ENCODE data around the gene TOX3.

Gene TOX3

DNA sequence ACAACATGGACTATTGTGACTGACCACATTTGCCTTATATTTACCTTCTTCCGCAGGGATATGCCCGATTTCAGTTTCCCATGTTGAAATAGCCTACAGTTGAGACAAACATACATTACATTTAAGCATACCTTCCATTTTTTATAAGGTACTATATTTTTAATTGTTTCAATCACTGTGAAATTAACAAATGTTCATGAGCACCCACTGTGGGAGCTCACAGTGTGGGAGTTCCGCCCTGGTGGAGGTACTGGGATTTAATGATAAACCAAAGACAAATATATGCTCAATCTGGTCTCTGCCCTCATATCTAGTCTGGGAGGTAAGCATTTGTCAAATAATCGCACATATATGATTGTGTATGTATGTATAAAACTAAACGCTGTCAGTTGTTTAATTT is 15.8 kb upstream of the TOX3 start:
- Histone ChIP-seq H4K91ac (ENCODE audit: low read depth, low read length, poor library complexity) (no peak overlapping the region), H4K8ac (ENCODE audit: low read depth, low read length) (no peak overlapping the region), H3K4me1 (ENCODE audit: control insufficient read depth in 2 of 2, insufficient read depth in 1 of 2, low read depth in 1 of 2, low read length in 2 of 2) (peaks cover 0 to 1% of the 10 kb centered on the region in 2 donors), H2AFZ (ENCODE audit: low read length) (no peak overlapping the region), H2AK5ac (ENCODE audit: low read depth, low read length) (no peak overlapping the region), H3K9ac (ENCODE audit: low read depth, low read length, poor library complexity) (no peak overlapping the region), H3K27me3 (ENCODE audit: control insufficient read depth in 3 of 3, insufficient read depth in 3 of 3, low read depth in 1 of 3, low read length in 3 of 3) (no peaks in the 10 kb centered on the region), H3K79me1 (ENCODE audit: low read depth, low read length) (no peaks in the 10 kb centered on the region), H3K18ac (ENCODE audit: low read length) (no peak overlapping the region), H3K4me3 (ENCODE audit: low read length in 2 of 2) (no peak overlapping the region), H2BK120ac (ENCODE audit: low read depth, low read length) (no peak overlapping the region), H3K9me3 (replicated peaks in 1 of 2; ENCODE audit: control insufficient read depth in 2 of 2, insufficient read depth in 1 of 2, low read depth in 1 of 2, low read length in 2 of 2) (no peaks in the 10 kb centered on the region), H3K36me3 (replicated peaks in 1 of 2; ENCODE audit: control insufficient read depth in 2 of 2, insufficient read depth in 2 of 2, low read length in 2 of 2) (no peaks in the 10 kb centered on the region), H2BK15ac (ENCODE audit: low read length) (no peak overlapping the region), H3K4ac (ENCODE audit: low read length) (no peak overlapping the region), H3K14ac (ENCODE audit: low read length) (no peak overlapping the region), H3K4me2 (ENCODE audit: insufficient read depth, low read length, poor library complexity, severe bottlenecking) (no peak overlapping the region), H3K23ac (ENCODE audit: low read depth, low read length, poor library complexity) (no peak overlapping the region), H2BK12ac (ENCODE audit: low read length) (no peak overlapping the region), H3K27ac (replicated peaks; ENCODE audit: low read length) (no peak overlapping the region), H2BK5ac (ENCODE audit: low read length) (no peak overlapping the region)
- WGBS, 2 donors (ENCODE audit: extremely low coverage in 2 of 2, insufficient read length in 2 of 2, insufficient replicate concordance in 1 of 2), result no CpG with 5 or more reads among the region's 5 CpGs
- no peak for DNase-seq (ENCODE audit: low spot score)

DNA sequence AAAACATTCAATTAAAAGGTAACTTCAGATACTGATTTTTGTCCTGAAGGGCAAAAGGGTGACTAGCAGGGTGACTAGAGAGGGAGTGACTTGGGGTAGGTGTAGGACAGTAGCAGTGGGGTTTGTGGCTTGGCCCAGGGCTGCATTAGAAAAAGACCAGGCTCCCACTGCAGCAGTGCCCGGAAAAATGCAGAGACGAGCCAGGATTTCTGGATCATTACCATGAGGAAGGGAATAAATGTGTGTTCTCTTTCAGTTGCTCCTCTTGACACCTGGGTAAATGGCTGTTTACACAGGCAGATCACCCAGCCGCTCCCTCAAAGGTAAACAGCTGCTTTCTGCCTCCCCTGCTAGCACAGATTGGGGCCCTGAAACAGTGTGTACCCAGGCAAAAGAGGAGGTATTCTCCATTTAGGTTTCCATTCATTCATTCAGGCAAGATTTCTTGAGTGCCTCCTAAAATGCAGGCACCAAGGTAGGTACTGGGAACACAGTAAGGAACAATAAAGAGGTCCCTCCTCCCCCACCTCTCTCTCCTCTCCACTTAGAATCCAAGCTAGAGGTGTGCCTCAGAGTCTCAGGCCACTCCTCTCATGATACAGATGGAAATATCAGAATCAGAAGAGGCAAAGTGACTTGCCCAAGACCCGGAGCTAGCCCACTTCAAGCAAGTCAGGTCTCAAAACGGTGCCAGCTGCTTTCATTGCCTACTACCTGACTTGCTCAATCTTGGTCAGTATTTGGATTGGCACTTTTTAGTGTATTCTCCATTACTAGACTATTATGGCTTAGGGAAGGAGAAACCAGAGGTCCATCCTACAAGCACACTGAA is 15.2 kb upstream of the TOX3 start:
- no peak overlapping the region for H4K8ac ChIP-seq (ENCODE audit: low read depth, low read length)
- no CpG with 5 or more reads among the region's 5 CpGs for WGBS, 2 donors (ENCODE audit: extremely low coverage in 2 of 2, insufficient read length in 2 of 2, insufficient replicate concordance in 1 of 2)
- peaks cover 0 to 1% of the 10 kb centered on the region in 2 donors for H3K4me1 ChIP-seq (ENCODE audit: control insufficient read depth in 2 of 2, insufficient read depth in 1 of 2, low read depth in 1 of 2, low read length in 2 of 2)
- H3K4me3 ChIP-seq (ENCODE audit: low read length in 2 of 2), result no peak overlapping the region
- H3K27me3 ChIP-seq (ENCODE audit: control insufficient read depth in 3 of 3, insufficient read depth in 3 of 3, low read depth in 1 of 3, low read length in 3 of 3), result no peaks in the 10 kb centered on the region
- H3K4me2 ChIP-seq (ENCODE audit: insufficient read depth, low read length, poor library complexity, severe bottlenecking), result no peak overlapping the region
- H2BK15ac ChIP-seq (ENCODE audit: low read length), result no peak overlapping the region
- no peak overlapping the region for H3K9ac ChIP-seq (ENCODE audit: low read depth, low read length, poor library complexity)
- no peak overlapping the region for H2AK5ac ChIP-seq (ENCODE audit: low read depth, low read length)
- H3K79me1 ChIP-seq (ENCODE audit: low read depth, low read length), result no peaks in the 10 kb centered on the region
- H3K14ac ChIP-seq (ENCODE audit: low read length), result no peak overlapping the region
- H3K36me3 ChIP-seq (replicated peaks in 1 of 2; ENCODE audit: control insufficient read depth in 2 of 2, insufficient read depth in 2 of 2, low read length in 2 of 2), result no peaks in the 10 kb centered on the region
- H2BK12ac ChIP-seq (ENCODE audit: low read length), result no peak overlapping the region
- H3K23ac ChIP-seq (ENCODE audit: low read depth, low read length, poor library complexity), result no peak overlapping the region
- DNase-seq (ENCODE audit: low spot score), result no peak
- H3K27ac ChIP-seq (replicated peaks; ENCODE audit: low read length), result no peak overlapping the region
- no peak overlapping the region for H4K91ac ChIP-seq (ENCODE audit: low read depth, low read length, poor library complexity)
- H3K4ac ChIP-seq (ENCODE audit: low read length), result no peak overlapping the region
- H3K9me3 ChIP-seq (replicated peaks in 1 of 2; ENCODE audit: control insufficient read depth in 2 of 2, insufficient read depth in 1 of 2, low read depth in 1 of 2, low read length in 2 of 2), result no peaks in the 10 kb centered on the region
- H3K18ac ChIP-seq (ENCODE audit: low read length), result no peak overlapping the region
- no peak overlapping the region for H2BK120ac ChIP-seq (ENCODE audit: low read depth, low read length)
- no peak overlapping the region for H2AFZ ChIP-seq (ENCODE audit: low read length)
- H2BK5ac ChIP-seq (ENCODE audit: low read length), result no peak overlapping the region

DNA sequence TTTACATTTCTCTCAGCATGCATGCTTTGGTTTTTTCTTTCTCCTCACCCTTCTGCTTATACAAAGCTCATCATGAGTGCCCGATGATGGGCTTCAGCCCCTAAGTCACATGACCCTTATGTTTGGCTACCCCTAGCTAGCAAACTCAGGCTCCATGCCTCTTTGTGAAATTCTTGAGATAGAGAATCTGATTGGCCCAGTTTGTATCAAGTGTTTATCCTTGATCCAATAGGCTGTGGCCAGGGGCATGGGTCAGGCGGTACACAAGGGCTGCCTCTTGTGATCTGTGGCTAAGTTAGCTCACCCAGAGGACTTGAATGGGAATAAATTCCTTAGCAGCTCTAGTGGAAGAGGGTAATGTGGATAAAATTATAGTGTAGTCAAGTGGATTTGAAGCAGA is 11.5 kb upstream of the TOX3 start:
- H2BK5ac ChIP-seq (ENCODE audit: low read length), result no peak overlapping the region
- H3K4me2 ChIP-seq (ENCODE audit: insufficient read depth, low read length, poor library complexity, severe bottlenecking), result no peak overlapping the region
- no peak overlapping the region for H2BK15ac ChIP-seq (ENCODE audit: low read length)
- no peaks in the 10 kb centered on the region for H3K27me3 ChIP-seq (ENCODE audit: control insufficient read depth in 3 of 3, insufficient read depth in 3 of 3, low read depth in 1 of 3, low read length in 3 of 3)
- DNase-seq (ENCODE audit: low spot score), result no peak
- H3K18ac ChIP-seq (ENCODE audit: low read length), result no peak overlapping the region
- H3K9me3 ChIP-seq (replicated peaks in 1 of 2; ENCODE audit: control insufficient read depth in 2 of 2, insufficient read depth in 1 of 2, low read depth in 1 of 2, low read length in 2 of 2), result peaks cover 3 to 4% of the 10 kb centered on the region in 2 donors
- no peaks in the 10 kb centered on the region for H3K36me3 ChIP-seq (replicated peaks in 1 of 2; ENCODE audit: control insufficient read depth in 2 of 2, insufficient read depth in 2 of 2, low read length in 2 of 2)
- H3K23ac ChIP-seq (ENCODE audit: low read depth, low read length, poor library complexity), result no peak overlapping the region
- H2BK120ac ChIP-seq (ENCODE audit: low read depth, low read length), result no peak overlapping the region
- no peak overlapping the region for H4K8ac ChIP-seq (ENCODE audit: low read depth, low read length)
- H4K91ac ChIP-seq (ENCODE audit: low read depth, low read length, poor library complexity), result no peak overlapping the region
- no peak overlapping the region for H3K9ac ChIP-seq (ENCODE audit: low read depth, low read length, poor library complexity)
- no CpG with 5 or more reads among the region's 2 CpGs for WGBS, 2 donors (ENCODE audit: extremely low coverage in 2 of 2, insufficient read length in 2 of 2, insufficient replicate concordance in 1 of 2)
- no peak overlapping the region for H2AFZ ChIP-seq (ENCODE audit: low read length)
- peaks cover 3 to 8% of the 10 kb centered on the region in 2 donors for H3K4me1 ChIP-seq (ENCODE audit: control insufficient read depth in 2 of 2, insufficient read depth in 1 of 2, low read depth in 1 of 2, low read length in 2 of 2)
- H2BK12ac ChIP-seq (ENCODE audit: low read length), result no peak overlapping the region
- no peak overlapping the region for H2AK5ac ChIP-seq (ENCODE audit: low read depth, low read length)
- no peak overlapping the region for H3K4ac ChIP-seq (ENCODE audit: low read length)
- no peaks in the 10 kb centered on the region for H3K79me1 ChIP-seq (ENCODE audit: low read depth, low read length)
- H3K14ac ChIP-seq (ENCODE audit: low read length), result no peak overlapping the region
- no peak overlapping the region for H3K27ac ChIP-seq (replicated peaks; ENCODE audit: low read length)
- no peak overlapping the region for H3K4me3 ChIP-seq (ENCODE audit: low read length in 2 of 2)

DNA sequence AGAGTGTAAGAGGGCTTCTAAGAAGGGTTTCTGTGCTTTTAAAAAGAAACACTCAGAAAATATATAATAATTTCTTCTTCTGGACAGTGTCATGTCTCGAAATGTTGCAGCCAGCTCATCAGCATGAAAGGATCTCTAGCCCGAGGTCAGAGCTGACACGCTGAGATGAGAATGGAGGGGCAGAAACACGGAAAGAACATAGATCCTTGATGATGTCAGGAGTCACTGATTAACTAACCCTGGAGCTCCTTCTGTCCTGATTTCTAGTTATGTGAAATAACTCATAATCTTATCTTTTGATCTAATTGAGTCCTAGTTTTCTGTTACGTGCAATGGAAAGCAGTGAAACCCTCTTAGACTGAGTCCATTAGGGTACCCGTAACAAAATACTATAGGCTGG is 10.3 kb upstream of the TOX3 start:
- no peak for DNase-seq (ENCODE audit: low spot score)
- Histone ChIP-seq H3K4me2 (ENCODE audit: insufficient read depth, low read length, poor library complexity, severe bottlenecking) (no peak overlapping the region), H3K9ac (ENCODE audit: low read depth, low read length, poor library complexity) (no peak overlapping the region), H4K91ac (ENCODE audit: low read depth, low read length, poor library complexity) (no peak overlapping the region), H3K23ac (ENCODE audit: low read depth, low read length, poor library complexity) (no peak overlapping the region), H2AK5ac (ENCODE audit: low read depth, low read length) (no peak overlapping the region), H2BK5ac (ENCODE audit: low read length) (no peak overlapping the region), H3K27ac (replicated peaks; ENCODE audit: low read length) (no peak overlapping the region), H2BK15ac (ENCODE audit: low read length) (no peak overlapping the region), H3K9me3 (replicated peaks in 1 of 2; ENCODE audit: control insufficient read depth in 2 of 2, insufficient read depth in 1 of 2, low read depth in 1 of 2, low read length in 2 of 2) (peaks cover 3 to 4% of the 10 kb centered on the region in 2 donors), H3K27me3 (ENCODE audit: control insufficient read depth in 3 of 3, insufficient read depth in 3 of 3, low read depth in 1 of 3, low read length in 3 of 3) (no peaks in the 10 kb centered on the region), H3K79me1 (ENCODE audit: low read depth, low read length) (no peaks in the 10 kb centered on the region), H3K4ac (ENCODE audit: low read length) (no peak overlapping the region), H3K4me3 (ENCODE audit: low read length in 2 of 2) (no peak overlapping the region), H3K14ac (ENCODE audit: low read length) (no peak overlapping the region), H2AFZ (ENCODE audit: low read length) (no peak overlapping the region), H4K8ac (ENCODE audit: low read depth, low read length) (no peak overlapping the region), H3K18ac (ENCODE audit: low read length) (no peak overlapping the region), H2BK12ac (ENCODE audit: low read length) (no peak overlapping the region), H2BK120ac (ENCODE audit: low read depth, low read length) (no peak overlapping the region), H3K36me3 (replicated peaks in 1 of 2; ENCODE audit: control insufficient read depth in 2 of 2, insufficient read depth in 2 of 2, low read length in 2 of 2) (no peaks in the 10 kb centered on the region), H3K4me1 (ENCODE audit: control insufficient read depth in 2 of 2, insufficient read depth in 1 of 2, low read depth in 1 of 2, low read length in 2 of 2) (peaks cover 4 to 18% of the 10 kb centered on the region in 2 donors)
- WGBS, 2 donors (ENCODE audit: extremely low coverage in 2 of 2, insufficient read length in 2 of 2, insufficient replicate concordance in 1 of 2), result no CpG with 5 or more reads among the region's 6 CpGs

All from neuronal stem cell (in vitro differentiated cells).